HT-29 (cell line): ENCODE measurements around the gene IKZF2. TPM values are rescaled to one million over a fixed set of nuclear protein-coding genes. Genes with fewer than 3 reads are reported as not detected.

Source experiments
- DNase-seq: peaks from one replicate; pipeline ENCODE4 v3.0.0-alpha.2; 2015; ENCODE audit warnings: low spot score
- total RNA-seq: library from RNA; depleted of rRNA; stranded (reverse); fragments of >200 nt; shearing (Covaris generic); gene quantifications from 2 replicates; pipeline ENCODE4 v1.2.3, GENCODE V29; 2014

Gene IKZF2
- total RNA-seq, 1 experiment from 2014 or later = 6.8 TPM

DNA sequence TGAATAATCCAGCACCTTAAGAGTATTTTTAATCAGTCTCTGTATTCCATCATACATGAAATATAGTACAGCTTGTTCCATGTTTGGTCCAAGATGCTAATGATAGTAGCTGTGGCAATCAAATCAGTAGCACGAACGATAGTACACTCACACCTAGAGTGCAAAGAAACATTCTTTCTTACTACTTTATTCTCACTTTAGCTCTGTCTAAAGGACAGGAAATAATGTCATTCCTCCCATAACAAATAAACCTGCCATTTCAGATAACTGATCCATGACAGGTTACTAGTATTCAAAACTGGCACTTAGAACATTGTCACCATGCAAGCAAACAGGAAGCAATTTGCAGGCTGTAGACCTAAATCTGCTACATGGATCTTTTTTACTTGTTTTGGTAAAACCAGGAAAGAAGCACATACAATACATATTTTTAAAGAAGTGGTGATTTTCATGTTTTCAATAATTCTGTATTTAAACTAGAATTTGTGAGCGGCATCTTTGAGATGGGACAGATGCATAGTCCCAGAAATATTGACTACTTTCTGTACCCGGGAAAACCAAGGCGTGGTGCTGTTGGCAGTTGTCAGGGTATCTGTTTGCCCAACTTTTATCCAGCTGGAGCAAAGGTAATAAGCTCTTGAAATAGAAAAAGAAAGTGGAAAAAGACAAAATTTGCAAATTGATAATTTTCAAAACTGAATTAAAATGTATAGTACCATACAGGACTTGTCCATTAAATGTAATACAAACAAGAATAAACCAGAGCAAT, 49.5 kb downstream of the IKZF2 start:
- no peak for DNase-seq

DNA sequence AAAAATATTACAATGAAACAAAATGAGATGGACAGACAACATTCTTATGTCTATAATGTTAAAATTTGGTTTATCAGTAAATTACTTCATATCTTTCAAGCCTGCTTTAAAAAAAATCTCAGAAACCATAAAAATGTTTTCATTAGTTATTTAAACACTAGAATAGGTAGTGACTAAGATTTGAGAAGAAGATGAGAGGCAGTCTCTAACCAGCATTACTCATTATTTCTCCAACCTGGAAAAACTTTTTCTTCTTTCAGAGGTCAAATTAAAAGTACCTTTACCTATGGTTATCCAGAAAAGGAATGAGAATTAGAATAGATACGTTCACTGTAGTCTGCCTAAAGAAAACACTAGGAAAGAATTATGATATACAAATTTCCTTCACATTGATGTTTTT, 50.3 kb downstream of the IKZF2 start:
- DNase-seq = no peak

GRCh38 chr2:213098612-213099011, 52.8 kb downstream of the IKZF2 start:
- DNase-seq = no peak

DNA sequence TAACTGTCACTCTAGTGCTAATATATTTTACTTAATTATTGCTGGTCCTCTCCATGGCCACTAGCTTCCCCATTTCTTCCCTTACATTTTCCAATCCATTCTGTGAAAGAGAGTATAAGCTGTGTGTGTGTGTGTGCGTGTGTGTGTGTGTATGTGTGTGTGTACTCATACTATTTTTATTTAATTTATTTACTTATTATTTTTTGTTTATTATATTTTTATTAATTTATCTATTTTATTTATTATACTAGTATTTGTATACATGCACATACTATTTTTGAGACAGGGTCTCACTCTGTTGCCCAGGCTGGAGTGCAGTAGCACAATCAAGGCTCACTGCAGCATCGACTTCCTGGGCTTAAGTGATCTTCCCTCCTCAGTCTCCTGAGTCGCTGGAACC, 59.6 kb downstream of the IKZF2 start:
- DNase-seq = no peak

DNA sequence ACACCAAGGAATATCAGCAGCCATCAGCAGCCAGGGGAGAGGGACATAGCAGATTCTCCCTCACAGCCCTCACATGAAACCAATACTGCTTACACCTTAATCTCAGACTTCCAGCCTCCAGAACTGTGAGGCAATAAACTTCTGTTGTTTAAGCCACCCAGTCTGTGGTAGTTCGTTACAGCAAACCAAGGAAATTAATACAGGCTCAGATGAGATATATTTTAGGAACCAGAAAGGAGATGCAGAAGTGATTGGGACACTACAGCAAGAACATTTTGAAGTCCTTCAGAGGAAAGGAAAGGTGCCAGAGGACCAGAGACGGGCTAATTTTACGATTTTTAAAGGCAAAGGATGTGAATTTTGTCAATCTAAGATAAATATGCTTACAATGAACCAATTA, 60.6 kb downstream of the IKZF2 start:
- DNase-seq = no peak

DNA sequence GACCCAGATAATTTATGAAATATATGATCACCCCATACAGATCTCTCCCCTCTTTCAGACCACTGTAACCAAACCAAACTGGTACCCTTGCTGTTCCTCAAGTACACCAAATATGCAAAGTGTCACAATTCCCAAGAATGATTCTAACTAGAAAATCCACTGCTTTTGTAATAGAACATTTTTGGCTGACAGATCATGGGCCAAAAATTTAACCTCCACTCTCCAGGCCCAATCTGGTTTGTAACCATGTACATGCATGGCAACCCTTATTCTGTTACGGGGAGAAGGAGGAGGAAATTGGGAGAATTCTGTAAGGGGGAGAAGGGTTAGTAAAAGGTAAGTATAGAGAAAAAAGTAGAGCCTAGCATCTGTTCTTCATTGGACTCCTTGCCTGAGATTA, 62.0 kb downstream of the IKZF2 start:
- no peak for DNase-seq

DNA sequence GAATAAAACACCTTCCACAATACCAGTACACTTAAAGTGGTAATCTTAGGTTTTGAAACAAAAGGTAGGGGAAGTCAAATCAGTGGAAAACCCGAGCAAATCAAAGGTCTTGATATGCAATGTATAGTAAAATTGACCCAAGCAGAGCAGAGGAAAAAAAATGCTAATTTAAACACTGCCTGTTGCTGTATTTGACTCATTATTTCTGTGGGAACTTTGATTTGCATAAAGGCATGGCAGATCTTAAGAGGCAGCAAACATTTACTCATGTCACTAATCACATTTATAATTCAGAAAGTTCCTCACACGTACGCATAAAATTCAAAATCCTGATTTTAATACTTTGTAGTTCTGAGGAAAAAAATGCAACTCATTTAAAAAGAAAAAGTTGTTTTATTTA, 64.4 kb downstream of the IKZF2 start:
- DNase-seq = no peak

DNA sequence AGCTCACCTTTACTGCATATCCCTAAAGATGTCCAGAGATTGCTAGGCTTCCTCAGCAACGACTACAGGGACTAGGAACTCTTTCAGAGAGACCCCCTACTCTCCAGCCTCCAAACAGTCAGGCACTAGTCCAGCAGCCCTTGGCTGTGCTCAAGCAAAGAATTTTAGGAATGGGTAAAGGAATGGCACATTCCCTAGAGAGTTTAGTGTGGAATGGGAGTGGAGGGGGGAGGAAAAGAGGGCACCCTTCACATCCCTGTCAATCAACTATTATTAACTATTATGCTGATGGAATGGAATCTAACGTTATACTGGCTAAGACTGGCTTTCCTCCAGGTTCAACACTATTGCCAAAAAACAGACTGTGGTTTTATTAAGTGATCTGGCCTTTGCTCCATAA, 64.8 kb downstream of the IKZF2 start:
- no peak for DNase-seq

GRCh38 chr2:213086050-213086449, 65.4 kb downstream of the IKZF2 start:
- DNase-seq = no peak

GRCh38 chr2:213085538-213085937, 65.9 kb downstream of the IKZF2 start:
- no peak for DNase-seq

DNA sequence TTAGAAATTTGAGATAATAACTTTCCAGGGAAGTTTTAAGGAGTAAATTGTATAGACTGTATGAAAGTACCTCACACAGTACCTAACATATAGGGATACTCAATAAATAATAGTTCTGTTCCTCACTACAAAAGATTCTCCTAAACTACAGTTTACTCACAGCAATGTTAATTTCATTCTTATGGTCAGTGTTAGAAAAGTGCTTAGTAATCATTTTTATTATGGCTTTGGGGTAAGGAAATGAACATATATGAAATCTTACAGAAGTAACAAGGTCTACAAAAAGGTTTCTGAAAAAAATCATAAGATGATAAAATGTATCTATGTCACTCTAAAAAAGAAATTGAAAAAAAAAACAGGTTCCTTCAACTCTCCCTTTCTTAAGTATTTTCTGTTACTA, 67.2 kb downstream of the IKZF2 start:
- DNase-seq = no peak

GRCh38 chr2:213080969-213081617, 70.3 kb downstream of the IKZF2 start:
- peak; percentile 42 for DNase-seq

DNA sequence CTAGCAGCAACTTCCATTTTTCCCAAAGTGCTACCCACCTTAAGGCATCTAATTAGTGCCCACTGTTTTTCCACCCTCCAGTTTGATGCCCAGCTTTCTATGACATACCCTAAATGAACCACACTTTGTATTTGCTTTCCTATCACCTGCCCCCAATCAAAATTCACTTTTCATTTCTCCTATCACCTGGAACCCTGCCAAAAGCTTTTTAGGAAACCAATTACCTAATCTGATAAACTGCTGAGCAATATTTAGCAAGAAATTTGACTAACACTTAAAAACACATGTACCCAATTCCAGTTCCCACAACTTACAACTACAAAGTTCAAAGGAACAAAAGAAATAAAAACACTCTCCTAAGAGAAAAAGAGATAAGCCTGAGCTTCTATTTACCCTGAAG, 71.7 kb downstream of the IKZF2 start:
- DNase-seq = no peak

GRCh38 chr2:213078686-213079085, 72.7 kb downstream of the IKZF2 start:
- DNase-seq = no peak

DNA sequence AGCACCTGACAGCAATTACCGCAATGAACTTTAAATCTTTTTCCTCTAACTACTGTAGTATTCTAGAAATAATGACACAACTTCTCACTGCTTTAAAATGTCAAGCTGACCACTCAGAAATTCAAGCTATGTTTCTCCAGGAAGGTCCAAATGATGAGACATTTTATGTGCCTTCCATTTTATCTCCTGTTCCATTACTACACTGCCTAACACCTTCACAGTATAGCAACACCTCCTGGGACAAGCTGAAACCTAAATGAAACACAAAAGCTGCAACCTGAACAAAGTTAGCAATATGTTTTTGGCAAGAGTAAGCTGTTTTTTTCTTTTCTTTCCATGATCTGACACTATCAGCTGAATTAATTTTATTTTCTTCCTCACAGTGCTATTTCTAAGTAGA, 81.9 kb downstream of the IKZF2 start:
- DNase-seq = no peak

DNA sequence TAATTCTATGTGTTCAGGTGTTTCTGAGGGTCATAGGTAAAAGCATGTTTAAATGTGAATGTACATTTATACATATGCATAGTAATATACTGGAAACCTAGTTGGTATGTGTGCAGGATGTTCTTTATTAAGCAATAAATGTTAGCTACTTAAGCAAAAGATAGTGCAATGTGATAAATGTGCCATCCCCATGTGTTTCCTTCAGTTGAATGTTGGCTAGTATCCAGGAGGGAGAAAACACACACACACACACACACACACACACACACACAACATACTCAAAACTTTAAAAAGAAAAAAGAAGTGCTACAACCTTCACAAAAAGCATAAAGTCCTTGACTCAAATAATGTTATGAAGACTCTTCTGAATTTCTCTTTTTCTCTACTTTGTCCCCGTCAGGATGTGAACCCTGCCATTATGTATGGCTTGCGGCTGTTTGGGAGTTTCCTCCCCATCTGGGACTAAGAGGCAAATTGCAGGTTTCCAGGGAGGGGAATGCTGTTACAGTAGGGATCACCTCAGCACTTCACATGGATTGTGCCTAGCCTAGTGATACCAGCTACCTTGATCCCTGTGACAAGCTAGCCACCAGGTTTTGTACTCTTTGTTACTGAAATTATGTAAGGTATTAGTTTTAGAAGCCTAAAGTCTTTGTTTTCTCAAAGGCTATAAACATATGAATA, 82.6 kb downstream of the IKZF2 start:
- DNase-seq = no peak

DNA sequence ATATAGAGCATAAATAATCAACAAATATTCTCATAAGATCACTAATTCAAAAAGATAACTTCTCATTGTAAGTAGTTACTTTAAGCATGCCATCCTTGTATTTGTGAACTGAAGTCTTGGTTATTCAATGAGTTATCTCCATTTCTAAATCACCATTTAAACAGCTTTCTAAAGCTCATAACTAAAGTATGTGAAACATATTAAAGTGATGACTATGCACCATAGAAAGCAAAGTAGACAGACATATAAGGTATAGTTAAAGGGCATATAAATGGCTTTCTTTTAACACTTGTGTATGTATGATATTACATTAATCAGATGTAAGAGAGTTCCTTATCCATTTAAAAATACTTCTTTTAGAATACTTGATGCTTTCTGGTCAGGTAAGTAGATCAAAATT, 83.5 kb downstream of the IKZF2 start:
- no peak for DNase-seq

GRCh38 chr2:213066443-213066743, 85.0 kb downstream of the IKZF2 start:
- DNase-seq = no peak

GRCh38 chr2:213065583-213066442, 85.6 kb downstream of the IKZF2 start:
- no peak for DNase-seq

DNA sequence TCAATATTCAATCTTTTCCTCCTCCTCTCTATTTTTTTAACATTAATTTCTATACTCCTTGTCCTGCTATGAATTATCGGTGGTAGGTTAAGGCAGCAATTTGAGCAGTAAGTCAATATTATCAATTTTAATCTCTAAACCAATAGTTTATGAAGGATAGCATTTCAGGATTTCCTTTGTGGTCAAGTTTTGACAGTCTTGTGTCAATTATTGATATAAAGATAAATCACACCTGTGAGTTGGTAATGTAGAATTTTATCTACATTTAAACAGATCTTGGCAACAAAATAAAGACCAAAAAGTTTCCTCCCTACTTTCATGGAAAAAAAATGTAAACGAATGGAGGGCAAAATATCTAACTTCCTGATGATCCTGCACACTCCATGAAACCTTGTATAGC, 87.3 kb downstream of the IKZF2 start:
- DNase-seq = no peak

DNA sequence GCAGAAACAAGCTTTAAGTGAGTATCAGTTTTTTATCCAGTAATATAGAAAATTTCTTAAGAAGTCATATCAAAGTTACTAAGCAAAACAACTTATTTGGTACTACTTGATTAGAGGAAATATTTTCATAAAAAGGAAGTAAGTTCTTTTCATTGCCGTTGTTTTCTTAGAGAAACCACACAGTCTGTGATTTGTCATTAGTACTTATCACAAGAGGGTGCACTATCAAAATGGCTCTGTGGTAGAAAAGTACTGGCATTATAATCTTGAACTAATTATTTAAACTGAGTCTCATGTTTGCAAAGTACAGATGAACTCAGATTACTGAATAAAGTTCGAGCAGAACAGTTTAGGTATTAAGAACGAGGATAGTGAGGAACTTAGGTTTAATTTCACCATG, 93.4 kb downstream of the IKZF2 start:
- no peak for DNase-seq

DNA sequence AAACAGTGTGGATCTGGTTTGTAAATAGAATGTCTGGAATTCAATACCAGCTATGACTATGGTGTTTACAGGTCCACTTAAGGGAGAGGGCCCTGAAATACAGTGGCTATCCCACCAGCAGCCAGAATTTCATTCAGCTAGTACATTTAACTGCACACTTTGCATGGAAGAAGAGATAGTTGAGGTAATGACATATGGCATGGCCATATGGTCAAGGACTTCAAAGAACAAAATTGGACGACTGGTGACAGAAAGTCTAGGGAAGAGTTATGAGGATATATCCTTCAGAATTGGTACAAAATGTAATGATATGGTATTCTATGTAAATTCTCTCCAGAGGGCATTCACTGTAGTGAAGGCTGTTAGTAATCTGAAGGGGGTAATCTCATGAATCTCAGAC, 105.0 kb downstream of the IKZF2 start:
- DNase-seq = no peak
